ENCODE measurements around the gene PMEPA1. TPM values are rescaled to one million over a fixed set of nuclear protein-coding genes. Genes with fewer than 3 reads are reported as not detected.

PMEPA1 gene
- total and polyA plus RNA-seq, 2 donors (not counting 3 experiments of a cell fraction or from before 2014, with no cell fraction given): 31.6 to 33.2 TPM

DNA sequence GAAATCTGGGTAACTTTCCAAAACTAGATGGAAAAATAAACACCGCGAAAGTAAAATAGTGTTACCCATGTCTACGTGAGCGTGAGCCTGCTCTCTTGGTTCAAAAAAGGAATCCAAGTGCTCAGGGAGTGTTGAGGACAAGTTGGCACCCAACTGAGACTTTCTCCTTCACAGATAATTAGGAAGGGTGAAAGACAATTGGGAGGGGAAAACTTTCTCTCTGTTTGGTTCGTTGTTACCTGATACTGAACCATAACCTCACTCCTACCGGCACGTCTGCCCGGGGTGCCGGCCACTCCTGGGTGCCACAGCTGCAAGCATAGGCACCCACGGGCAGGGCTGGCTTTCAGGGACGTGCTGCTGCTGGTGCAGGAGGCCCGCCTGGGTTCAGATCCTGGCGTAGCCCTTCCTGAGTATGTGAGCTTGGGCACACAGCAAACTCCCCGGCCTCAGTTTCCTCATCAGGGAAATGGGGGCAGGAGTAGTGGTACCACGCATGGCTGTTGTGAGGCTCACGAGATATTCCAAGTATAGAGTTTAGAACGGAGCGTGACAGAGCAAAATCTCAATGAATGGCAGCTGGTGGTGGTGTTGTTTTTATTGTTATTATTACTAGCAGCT lies 38.2 kb upstream of the PMEPA1 start:
- H3K4me3 ChIP-seq (replicated peaks in 1 of 3; ENCODE audit: insufficient read depth in 1 of 3, low read depth in 1 of 3, low read length in 3 of 3): peak overlapping the region in 1 of 3 experiments; percentile 3
- no TSS peak for BruUV-seq (replicated peaks)
- ChIA-PET CTCF (interaction anchor here (0.8 to 1.6 kb wide), 6 partner anchors 22 to 153 kb away, joined by 3 to 7 read pairs (median 4); no protein-coding TSS in a partner anchor), POLR2A (interaction anchor here (1.8 kb wide), 1 partner anchor 38 kb away, joined by 5 read pairs; the partner anchor contains the start of gene PMEPA1)
- H3K4me1 ChIP-seq (ENCODE audit: control insufficient read depth, extremely low read depth, insufficient read depth, low read length): peaks cover 29% of the 10 kb centered on the region
- H3K36me3 ChIP-seq (ENCODE audit: control insufficient read depth in 2 of 2, extremely low read depth in 1 of 2, insufficient read depth in 2 of 2, low read length in 2 of 2): no peaks in the 10 kb centered on the region
- no peaks in the 10 kb centered on the region for H3K9me3 ChIP-seq (replicated peaks; ENCODE audit: control insufficient read depth, insufficient read depth, low read length)
- dilution Hi-C loops (cut with MboI; ENCODE audit: extremely low pct_ligation_motif_present, low sequenced_read_pairs) (no loop called here), intact Hi-C loops (cut with micrococcal nuclease) (loop anchor here (1.0 kb wide), 4 partner anchors 30 to 326 kb away; no protein-coding TSS in a partner anchor)
- no peak for TF ChIP-seq MYC (IDR thresholded peaks at IDR 0.05; ENCODE audit: low read depth, low read length)
- TF ChIP-seq JUN (IDR thresholded peaks at IDR 0.05; ENCODE audit: borderline replicate concordance, insufficient read depth, insufficient read length, low read depth): no peak
- TF ChIP-seq GATA2 (IDR thresholded peaks at IDR 0.05; ENCODE audit: insufficient read depth, insufficient read length, low read depth, low read length): no peak
- no peak for TF ChIP-seq EZH2 (IDR thresholded peaks at IDR 0.05; ENCODE audit: borderline replicate concordance, low read depth, low read length, severe bottlenecking)
- peak overlapping the region; percentile 96 for H3K27ac ChIP-seq (ENCODE audit: insufficient read depth, low read depth, low read length)
- DNase-seq (ENCODE audit: low read depth, low spot score) (peak; percentile 11), FAIRE-seq (no peak)
- peak overlapping the region; percentile 47 for H3K9ac ChIP-seq (replicated peaks; ENCODE audit: extremely low read depth, insufficient read depth, low read length)
- H3K79me2 ChIP-seq (ENCODE audit: control insufficient read depth, insufficient read depth, low read length): no peaks in the 10 kb centered on the region
- H2AFZ ChIP-seq (ENCODE audit: low read depth, low read length): peak overlapping the region; percentile 68
- peak overlapping the region; percentile 50 for H3K4me2 ChIP-seq (ENCODE audit: insufficient read depth, low read length)
- H4K20me1 ChIP-seq (replicated peaks; ENCODE audit: control insufficient read depth, extremely low read depth, insufficient read depth, low read length): no peaks in the 10 kb centered on the region
- no peaks in the 10 kb centered on the region for H3K9me1 ChIP-seq (replicated peaks; ENCODE audit: control insufficient read depth, extremely low read depth, insufficient read depth, low read length)
- H3K27me3 ChIP-seq (ENCODE audit: control insufficient read depth in 2 of 2, insufficient read depth in 2 of 2, low read length in 2 of 2): no peaks in the 10 kb centered on the region

DNA sequence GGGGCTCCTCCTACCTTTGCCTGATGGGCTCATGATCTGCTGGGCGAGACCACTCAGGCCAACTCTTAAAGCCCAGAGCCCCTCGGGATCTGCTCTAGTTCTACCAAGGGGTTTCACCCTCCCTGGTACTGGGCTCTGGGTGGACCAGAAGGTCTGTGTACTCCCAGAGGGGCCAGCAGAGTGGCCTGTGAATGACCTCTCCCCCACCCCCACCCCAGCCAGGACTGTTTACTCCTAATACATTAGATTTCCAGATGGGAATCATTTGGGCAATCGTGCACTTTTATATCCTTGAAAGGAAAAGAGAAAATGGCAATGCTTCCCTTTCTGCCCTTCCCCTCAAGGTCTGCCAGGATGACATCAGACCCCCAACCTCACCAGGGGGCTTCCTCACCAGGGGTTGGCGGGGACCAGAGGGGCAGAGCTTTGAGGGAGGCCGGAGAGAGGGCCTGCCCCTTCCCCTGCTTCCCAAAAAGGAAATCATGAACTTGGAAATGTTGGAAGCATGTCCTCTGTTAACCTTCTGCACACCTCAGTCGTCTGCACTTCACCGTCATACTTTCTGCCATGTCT lies 37.1 kb upstream of the PMEPA1 start:
- no peaks in the 10 kb centered on the region for H3K79me2 ChIP-seq (ENCODE audit: control insufficient read depth, insufficient read depth, low read length)
- FAIRE-seq (no peak), DNase-seq (ENCODE audit: low read depth, low spot score) (no peak)
- no peaks in the 10 kb centered on the region for H3K27me3 ChIP-seq (ENCODE audit: control insufficient read depth in 2 of 2, insufficient read depth in 2 of 2, low read length in 2 of 2)
- no peak overlapping the region for H3K27ac ChIP-seq (ENCODE audit: insufficient read depth, low read depth, low read length)
- H3K4me3 ChIP-seq (replicated peaks in 1 of 3; ENCODE audit: insufficient read depth in 1 of 3, low read depth in 1 of 3, low read length in 3 of 3): no peak overlapping the region
- peak overlapping the region; percentile 44 for H2AFZ ChIP-seq (ENCODE audit: low read depth, low read length)
- CTCF ChIA-PET: no interaction called here
- POLR2A ChIA-PET: no interaction called here
- no peaks in the 10 kb centered on the region for H3K9me3 ChIP-seq (replicated peaks; ENCODE audit: control insufficient read depth, insufficient read depth, low read length)
- H3K4me2 ChIP-seq (ENCODE audit: insufficient read depth, low read length): no peak overlapping the region
- intact Hi-C loops (cut with micrococcal nuclease) (no loop called here), dilution Hi-C loops (cut with MboI; ENCODE audit: extremely low pct_ligation_motif_present, low sequenced_read_pairs) (no loop called here)
- no peak for TF ChIP-seq POLR2AphosphoS5 (IDR thresholded peaks at IDR 0.05; ENCODE audit: insufficient read depth, low read depth, low read length)
- no TSS peak for BruUV-seq (replicated peaks)
- H3K9ac ChIP-seq (replicated peaks; ENCODE audit: extremely low read depth, insufficient read depth, low read length): no peak overlapping the region
- H3K36me3 ChIP-seq (ENCODE audit: control insufficient read depth in 2 of 2, extremely low read depth in 1 of 2, insufficient read depth in 2 of 2, low read length in 2 of 2): no peaks in the 10 kb centered on the region
- peaks cover 29% of the 10 kb centered on the region for H3K4me1 ChIP-seq (ENCODE audit: control insufficient read depth, extremely low read depth, insufficient read depth, low read length)
- no peaks in the 10 kb centered on the region for H3K9me1 ChIP-seq (replicated peaks; ENCODE audit: control insufficient read depth, extremely low read depth, insufficient read depth, low read length)
- no peaks in the 10 kb centered on the region for H4K20me1 ChIP-seq (replicated peaks; ENCODE audit: control insufficient read depth, extremely low read depth, insufficient read depth, low read length)

Data from endothelial cell of umbilical vein (primary cell).